GM18526 (cell line): ENCODE data around the gene PLEKHA3.

Source experiments
- POLR2A ChIP-seq: IDR thresholded peaks from 3 replicates; pipeline ENCODE4 v1.6.1; 2011; ENCODE audit not compliant: insufficient read length; ENCODE audit errors: extremely low read depth

The PLEKHA3 gene

GRCh38 chr2:178506524-178506923, 26.3 kb downstream of the PLEKHA3 start:
- no peak for TF ChIP-seq POLR2A

GRCh38 chr2:178506949-178507348, 26.7 kb downstream of the PLEKHA3 start:
- TF ChIP-seq POLR2A = no peak

GRCh38 chr2:178508646-178509045, 28.4 kb downstream of the PLEKHA3 start:
- TF ChIP-seq POLR2A = no peak

GRCh38 chr2:178510384-178510783, 30.1 kb downstream of the PLEKHA3 start:
- no peak for TF ChIP-seq POLR2A

- TF ChIP-seq POLR2A = no peak
These were observed 32.2 kb downstream of the PLEKHA3 start for GRCh38 chr2:178512484-178512883.

GRCh38 chr2:178513876-178514275, 33.6 kb downstream of the PLEKHA3 start:
- no peak for TF ChIP-seq POLR2A

- TF ChIP-seq POLR2A = no peak
These were observed 34.4 kb downstream of the PLEKHA3 start for GRCh38 chr2:178514664-178515063.

- TF ChIP-seq POLR2A = no peak
These were observed 37.2 kb downstream of the PLEKHA3 start for GRCh38 chr2:178517496-178517895.

- TF ChIP-seq POLR2A = no peak
These were observed 41.3 kb downstream of the PLEKHA3 start for GRCh38 chr2:178521304-178522150.

GRCh38 chr2:178522950-178523595, 42.8 kb downstream of the PLEKHA3 start:
- no peak for TF ChIP-seq POLR2A

- no peak for TF ChIP-seq POLR2A
These were observed 43.4 kb downstream of the PLEKHA3 start for GRCh38 chr2:178523596-178524134.

- TF ChIP-seq POLR2A = no peak
These were observed 46.0 kb downstream of the PLEKHA3 start for GRCh38 chr2:178526256-178526655.

GRCh38 chr2:178527592-178527991, 47.3 kb downstream of the PLEKHA3 start:
- no peak for TF ChIP-seq POLR2A

GRCh38 chr2:178528647-178529046, 48.4 kb downstream of the PLEKHA3 start:
- no peak for TF ChIP-seq POLR2A

GRCh38 chr2:178529194-178529593, 48.9 kb downstream of the PLEKHA3 start:
- no peak for TF ChIP-seq POLR2A

- no peak for TF ChIP-seq POLR2A
These were observed 49.9 kb downstream of the PLEKHA3 start for GRCh38 chr2:178530131-178530530.
